Uterus (tissue), 4 donors: Measurements from ENCODE around the gene NUP37. TPM values are rescaled to one million over a fixed set of nuclear protein-coding genes. Genes with fewer than 3 reads are reported as not detected.
A peak's percentile ranks its signal among the peaks of the same experiment; 100 is the strongest.
"Not testable (repeated sequence)": the region's sequence is repeated elsewhere in the genome, so short reads cannot be mapped to it uniquely, and the experiment has no call there.

Experiments used
- DNase-seq, 2 donors: peaks; one replicate each; pipeline ENCODE4 v3.0.0-alpha.2; 2019 to 2020
- H3K27ac ChIP-seq, 2 donors: fragments of 200-600 bp; sonication (generic); 1 replicate in 1 of 2; 2 replicates in 1 of 2; pipeline ENCODE4 v1.5.1; 2016 to 2018
- H3K27me3 ChIP-seq, 2 donors: fragments of 200-600 bp; sonication (generic); one replicate each; pipeline ENCODE4 v1.5.1; 2018 to 2019; ENCODE audit warnings: control low read depth in 1 of 2
- H3K36me3 ChIP-seq, 2 donors: fragments of 200-600 bp; sonication (generic); one replicate each; pipeline ENCODE4 v1.5.1; 2019; ENCODE audit warnings: control low read depth in 1 of 2
- H3K4me1 ChIP-seq, 2 donors: fragments of 200-600 bp; sonication (generic); one replicate each; pipeline ENCODE4 v1.5.1; 2018 to 2019; ENCODE audit warnings: control low read depth in 1 of 2
- H3K4me3 ChIP-seq, 2 donors: fragments of 200-600 bp; sonication (generic); 1 replicate in 1 of 2; 2 replicates in 1 of 2; pipeline ENCODE4 v1.5.1; 2018 to 2019; ENCODE audit warnings: mild to moderate bottlenecking in 1 of 2
- H3K9me3 ChIP-seq, 2 donors: fragments of 200-600 bp; sonication (generic); one replicate each; pipeline ENCODE4 v1.5.1; 2019; ENCODE audit warnings: control low read depth in 1 of 2
- CTCF ChIP-seq, 4 experiments: fragments of 200-600 bp in 2 of 4; fragments of 450-650 bp in 2 of 4; sonication (generic) in 2 of 4; IDR thresholded peaks; one replicate each; pipeline ENCODE4 v1.5.1; 2016 to 2019; ENCODE audit warnings: antibody characterized with exemption in 4 of 4, mild to moderate bottlenecking in 2 of 4, moderate library complexity in 1 of 4
- POLR2A ChIP-seq, 2 donors: fragments of 450-650 bp; IDR thresholded peaks; one replicate each; pipeline ENCODE4 v1.6.1; 2016; ENCODE audit warnings: antibody characterized with exemption in 2 of 2, mild to moderate bottlenecking in 1 of 2, moderate library complexity in 1 of 2
- intact Hi-C: fragments of 100-400 bp; cut with DNase I; formaldehyde crosslinking; loops from one replicate; pipeline ENCODE4 v1.15.1; 2023; ENCODE audit warnings: low total_unique reads
- total RNA-seq, 4 donors: library from RNA; depleted of rRNA in 3 of 4; stranded (reverse); fragments of >200 nt in 3 of 4; gene quantifications; one replicate each; pipeline versions ENCODE4 v1.1.0 to v1.2.4, GENCODE V29; 2014 to 2023
- donor health status: DM: yes; HTN: yes; CAD: no.

NUP37 gene
- total RNA-seq, 4 donors from 2014 or later = 5.6 to 49.4 (median 22.4) TPM

GRCh38 chr12:102107970-102108369 is 11.9 kb downstream of the NUP37 start:
- Histone ChIP-seq H3K9me3 (no peaks in the 10 kb centered on the region), H3K36me3 (no peaks in the 10 kb centered on the region), H3K27ac (no peak overlapping the region), H3K27me3 (no peaks in the 10 kb centered on the region), H3K4me3 (no peak overlapping the region), H3K4me1 (no peaks in the 10 kb centered on the region)
- DNase-seq = no peak
- TF ChIP-seq POLR2A (IDR thresholded peaks at IDR 0.05) (no peak), CTCF (IDR thresholded peaks at IDR 0.05) (no peak)
- intact Hi-C loops = no loop called here

GRCh38 chr12:102106905-102107304 is 13.0 kb downstream of the NUP37 start:
- Histone ChIP-seq H3K27ac (no peak overlapping the region), H3K4me1 (no peaks in the 10 kb centered on the region), H3K9me3 (no peaks in the 10 kb centered on the region), H3K4me3 (no peak overlapping the region), H3K36me3 (no peaks in the 10 kb centered on the region), H3K27me3 (no peaks in the 10 kb centered on the region)
- TF ChIP-seq POLR2A (IDR thresholded peaks at IDR 0.05) = no peak
- TF ChIP-seq CTCF (IDR thresholded peaks at IDR 0.05) = no peak
- no peak for DNase-seq
- intact Hi-C loops = no loop called here

- H3K27me3 ChIP-seq = no peaks in the 10 kb centered on the region
- intact Hi-C loops = no loop called here
- TF ChIP-seq POLR2A (IDR thresholded peaks at IDR 0.05) (no peak), CTCF (IDR thresholded peaks at IDR 0.05) (no peak)
- H3K36me3 ChIP-seq = no peaks in the 10 kb centered on the region
- no peak overlapping the region for H3K27ac ChIP-seq
- H3K4me3 ChIP-seq = no peak overlapping the region
- no peak for DNase-seq
- no peaks in the 10 kb centered on the region for H3K9me3 ChIP-seq
- H3K4me1 ChIP-seq = no peaks in the 10 kb centered on the region
These were observed 23.1 kb downstream of the NUP37 start for GRCh38 chr12:102096855-102097254.

- TF ChIP-seq CTCF (IDR thresholded peaks at IDR 0.05) (peak in 2 of 4 experiments; percentile 14 to 19), POLR2A (IDR thresholded peaks at IDR 0.05) (no peak)
- H3K4me1 ChIP-seq = no peaks in the 10 kb centered on the region
- H3K27me3 ChIP-seq = no peaks in the 10 kb centered on the region
- H3K36me3 ChIP-seq = no peaks in the 10 kb centered on the region
- no peak overlapping the region for H3K4me3 ChIP-seq
- H3K9me3 ChIP-seq = no peaks in the 10 kb centered on the region
- no peak for DNase-seq
- H3K27ac ChIP-seq = no peak overlapping the region
- intact Hi-C loops = no loop called here
These were observed 24.1 kb downstream of the NUP37 start for GRCh38 chr12:102095677-102096263.

- TF ChIP-seq CTCF (IDR thresholded peaks at IDR 0.05) = no peak
- no peak for TF ChIP-seq POLR2A (IDR thresholded peaks at IDR 0.05)
- no peaks in the 10 kb centered on the region for H3K9me3 ChIP-seq
- intact Hi-C loops = no loop called here
- no peaks in the 10 kb centered on the region for H3K4me1 ChIP-seq
- peak overlapping the region; percentile 39 to 50 for H3K27ac ChIP-seq
- DNase-seq = no peak
- H3K36me3 ChIP-seq = no peaks in the 10 kb centered on the region
- H3K4me3 ChIP-seq = no peak overlapping the region
- no peaks in the 10 kb centered on the region for H3K27me3 ChIP-seq
These were observed 26.6 kb downstream of the NUP37 start for GRCh38 chr12:102093319-102093718.

GRCh38 chr12:102089228-102089835 is 30.6 kb downstream of the NUP37 start:
- H3K4me1 ChIP-seq, H3K27ac ChIP-seq, DNase-seq, H3K9me3 ChIP-seq, H3K36me3 ChIP-seq, H3K27me3 ChIP-seq, intact Hi-C loops, H3K4me3 ChIP-seq: not testable (repeated sequence)
